IMR-90 (cell line): Measurements from ENCODE around the gene ZNF407. TPM values are rescaled to one million over a fixed set of nuclear protein-coding genes. Genes with fewer than 3 reads are reported as not detected.

Experiments
- ATAC-seq: fragments of 200-7000 bp; cut with Tn5 transposase; 2 replicates; pipeline ENCODE4 v1.9.1; 2020; ENCODE audit warnings: low read depth, mild to moderate bottlenecking, moderate library complexity
- BruUV-seq: library from RNA; stranded (reverse); fragments of 400-500 nt; replicated peaks from 2 replicates; lab custom pipeline; 2021; lab: Mats Ljungman, UMichigan
- CTCF ChIA-PET: fragments of 300-600 bp; formaldehyde crosslinking; extraction: SDS; loops from one replicate; lab custom pipeline; 2021; ENCODE audit warnings: antibody characterized with exemption; lab: Yijun Ruan, JAX
- POLR2A ChIA-PET: fragments of 300-600 bp; sonication (Branson Sonifier 250); formaldehyde crosslinking; loops from one replicate; lab custom pipeline; 2022; ENCODE audit warnings: antibody characterized with exemption; ENCODE audit not compliant: unreplicated experiment; lab: Charles Lee
- DNase-seq: peaks from one replicate; pipeline ENCODE4 v3.0.0; 2013
- H2AFZ ChIP-seq: replicated peaks from 2 replicates; pipeline ENCODE3; 2013; ENCODE audit warnings: low read length, mild to moderate bottlenecking; ENCODE audit not compliant: poor library complexity
- H2AK5ac ChIP-seq: 2 replicates; pipeline ENCODE4 v1.6.1; 2013; ENCODE audit warnings: low read depth, low read length, inconsistent platforms
- H2AK9ac ChIP-seq: replicated peaks from 2 replicates; pipeline ENCODE3; 2013; ENCODE audit warnings: mild to moderate bottlenecking, low read depth, low read length, moderate library complexity; ENCODE audit not compliant: poor library complexity
- H2BK120ac ChIP-seq: 2 replicates; pipeline ENCODE4 v1.6.1; 2013; ENCODE audit warnings: low read depth, low read length, inconsistent platforms
- H2BK15ac ChIP-seq: 3 replicates; pipeline ENCODE4 v1.6.1; 2013; ENCODE audit warnings: low read depth, low read length, inconsistent platforms
- H2BK20ac ChIP-seq: 2 replicates; pipeline ENCODE4 v1.6.1; 2013; ENCODE audit warnings: low read depth, mild to moderate bottlenecking, inconsistent platforms, low read length, moderate library complexity
- H2BK5ac ChIP-seq: 2 replicates; pipeline ENCODE4 v1.6.1; 2013; ENCODE audit warnings: mild to moderate bottlenecking, low read depth, low read length, inconsistent platforms; ENCODE audit not compliant: poor library complexity, severe bottlenecking
- H3K14ac ChIP-seq: replicated peaks from 2 replicates; pipeline ENCODE4 v1.6.1; 2013; ENCODE audit warnings: low read depth, low read length, inconsistent platforms
- H3K18ac ChIP-seq: 2 replicates; pipeline ENCODE4 v1.6.1; 2013; ENCODE audit warnings: low read depth, low read length, control low read depth
- H3K23ac ChIP-seq: 2 replicates; pipeline ENCODE4 v1.6.1; 2013; ENCODE audit warnings: low read depth, low read length, inconsistent platforms
- H3K27ac ChIP-seq: 2 replicates; pipeline ENCODE4 v1.5.1; 2013; ENCODE audit warnings: mild to moderate bottlenecking, control low read depth, low read length; ENCODE audit not compliant: insufficient read depth
- H3K27me3 ChIP-seq: 2 replicates; pipeline ENCODE4 v1.6.1; 2013; ENCODE audit warnings: low read length; ENCODE audit not compliant: control insufficient read depth, insufficient read depth
- H3K36me3 ChIP-seq: 2 replicates; pipeline ENCODE4 v1.6.1; 2013; ENCODE audit warnings: low read length, mixed read lengths; ENCODE audit not compliant: control insufficient read depth, insufficient read depth
- H3K4ac ChIP-seq: 2 replicates; pipeline ENCODE4 v1.6.1; 2013; ENCODE audit warnings: low read depth, low read length, inconsistent platforms
- H3K4me1 ChIP-seq: 2 replicates; pipeline ENCODE4 v1.6.1; 2013; ENCODE audit warnings: low read length, mixed read lengths; ENCODE audit not compliant: control insufficient read depth, insufficient read depth
- H3K4me2 ChIP-seq: 2 replicates; pipeline ENCODE4 v1.6.1; 2013; ENCODE audit warnings: low read depth, mild to moderate bottlenecking, control low read depth, low read length, moderate library complexity
- H3K4me3 ChIP-seq: 2 replicates; pipeline ENCODE4 v1.5.1; 2013; ENCODE audit warnings: low read depth, mild to moderate bottlenecking, control low read depth, low read length, moderate library complexity; ENCODE audit not compliant: insufficient read depth
- H3K56ac ChIP-seq: 2 replicates; pipeline ENCODE4 v1.6.1; 2013; ENCODE audit warnings: low read length, inconsistent platforms; ENCODE audit not compliant: insufficient read depth; ENCODE audit errors: extremely low read depth
- H3K79me1 ChIP-seq, 2 experiments: 2 replicates each; pipeline ENCODE4 v1.6.1; 2013; ENCODE audit warnings: low read length in 2 of 2, inconsistent platforms in 1 of 2, low read depth in 1 of 2
- H3K9ac ChIP-seq: 2 replicates; pipeline ENCODE4 v1.6.1; 2013; ENCODE audit warnings: low read depth, low read length, control low read depth
- H3K9me1 ChIP-seq: 2 replicates; pipeline ENCODE4 v1.6.1; 2013; ENCODE audit warnings: low read length, inconsistent platforms; ENCODE audit not compliant: insufficient read depth
- H3K9me3 ChIP-seq: 2 replicates; pipeline ENCODE4 v1.6.1; 2013; ENCODE audit warnings: low read length; ENCODE audit not compliant: control insufficient read depth, insufficient read depth
- H4K20me1 ChIP-seq: 2 replicates; pipeline ENCODE4 v1.6.1; 2013; ENCODE audit warnings: low read length, inconsistent platforms; ENCODE audit not compliant: insufficient read depth
- H4K5ac ChIP-seq: 2 replicates; pipeline ENCODE4 v1.6.1; 2013; ENCODE audit warnings: mild to moderate bottlenecking, low read depth, low read length, control low read depth
- H4K8ac ChIP-seq, 2 experiments: 2 replicates each; pipeline ENCODE4 v1.6.1; 2013; ENCODE audit warnings: low read depth in 2 of 2, low read length in 2 of 2, control low read depth in 1 of 2, inconsistent platforms in 1 of 2
- H4K91ac ChIP-seq: 2 replicates; pipeline ENCODE4 v1.6.1; 2013; ENCODE audit warnings: low read depth, low read length, inconsistent platforms; ENCODE audit not compliant: insufficient read depth
- CEBPB ChIP-seq: IDR thresholded peaks from 2 replicates; pipeline ENCODE4 v1.6.1; 2012; ENCODE audit warnings: low read depth, low read length, improper control_type of control experiment
- CHD1 ChIP-seq: IDR thresholded peaks from 2 replicates; pipeline ENCODE4 v1.6.1; 2012; ENCODE audit warnings: low read depth, low read length, improper control_type of control experiment
- WGBS, 2 experiments: methylation state at CpG; one replicate each; pipeline versions ENCODE4 v1.1.5 to v1.1.7; 2013; ENCODE audit warnings: missing lambda C conversion rate in 2 of 2; ENCODE audit not compliant: insufficient read length in 1 of 2; ENCODE audit errors: extremely low coverage in 2 of 2; 5-methylcytosine and 5-hydroxymethylcytosine counted together
- dilution Hi-C: fragments of 300-500 bp; cut with HindIII; formaldehyde crosslinking; loops from one replicate; pipeline ENCODE4 v1.14.3; 2018; ENCODE audit warnings: low sequenced_read_pairs; ENCODE audit not compliant: unreplicated experiment
- in situ Hi-C: fragments of 300-500 bp; cut with MboI; formaldehyde crosslinking; loops from 3 replicates; pipeline ENCODE4 v1.14.3; 2019; ENCODE audit warnings: low sequenced_read_pairs, inconsistent platforms, mixed read lengths
- intact Hi-C: fragments of 100-400 bp; cut with micrococcal nuclease; formaldehyde crosslinking; loops from 2 replicates; pipeline ENCODE4 v1.10.0; 2022
- polyA plus RNA-seq, 3 experiments: library from polyadenylated mRNA; depleted of rRNA; stranded (reverse); fragments of >200 nt; gene quantifications; 2 replicates each; pipeline ENCODE4 v1.2.3, GENCODE V29; 2012; ENCODE audit warnings: low replicate concordance in 1 of 3
- total RNA-seq: library from RNA; depleted of rRNA; stranded (reverse); fragments of >200 nt; gene quantifications from 2 replicates; pipeline ENCODE4 v1.2.3, GENCODE V29; 2012

Gene ZNF407
- total and polyA plus RNA-seq, 2 of the 4 experiments (the other 2 are of a cell fraction) = 3.1 to 20.1 TPM

GRCh38 chr18:74901362-74902146 is 303.9 kb downstream of the ZNF407 start:
- Histone ChIP-seq H3K27ac (no peak overlapping the region), H4K91ac (no peak overlapping the region), H3K4me3 (no peak overlapping the region), H2AK5ac (no peak overlapping the region), H3K36me3 (no peaks in the 10 kb centered on the region; the same call in 1 of the 2 replicates), H3K79me1 (peaks cover 2 to 8% of the 10 kb centered on the region in 2 experiments; a peak in 1 of 4 replicates), H2AFZ (no peak overlapping the region), H2BK5ac (no peak overlapping the region), H2BK15ac (no peak overlapping the region), H4K20me1 (no peaks in the 10 kb centered on the region), H3K9ac (no peak overlapping the region), H4K8ac (no peak overlapping the region; a peak in 1 of 4 replicates), H3K4ac (no peak overlapping the region), H3K14ac (no peak overlapping the region), H3K27me3 (no peaks in the 10 kb centered on the region), H3K56ac (no peak overlapping the region), H3K4me2 (no peak overlapping the region), H3K9me1 (peaks cover 11% of the 10 kb centered on the region), H2AK9ac (peak overlapping the region; percentile 60), H2BK20ac (no peak overlapping the region), H3K23ac (no peak overlapping the region), H4K5ac (no peak overlapping the region), H3K4me1 (peaks cover 11% of the 10 kb centered on the region), H2BK120ac (no peak overlapping the region), H3K18ac (no peak overlapping the region), H3K9me3 (no peaks in the 10 kb centered on the region)
- no TSS peak for BruUV-seq
- POLR2A ChIA-PET = no interaction called here
- DNase-seq (peak; percentile 17), ATAC-seq (no peak)
- dilution Hi-C loops (no loop called here), intact Hi-C loops (no loop called here), in situ Hi-C loops (no loop called here)
- CTCF ChIA-PET = no interaction called here
- TF ChIP-seq CEBPB (peak; percentile 85), CHD1 (no peak)
- WGBS, 2 experiments = no CpG with 5 or more reads among the region's 4 CpGs
